ENCODE data around the gene JAK3.

GRCh38 chr19:17824339-17824738, 23.4 kb downstream of the JAK3 start:
- TF ChIP-seq CTCF (IDR thresholded peaks at IDR 0.05 in 8 of 11, conservative IDR thresholded peaks at IDR 0.05 in 3 of 11) (no peak), POLR2AphosphoS5 (IDR thresholded peaks at IDR 0.05) (peak; percentile 36 to 82 (median 57))

Measured in spleen (tissue), 7 donors.